GM21717 (cell line): ENCODE results near the gene TPST2.

Source experiments
- ATAC-seq: cut with Tn5 transposase; IDR thresholded peaks from one replicate; pipeline ENCODE4 v1.9.1; 2021; ENCODE audit warnings: mild to moderate bottlenecking, moderate library complexity; ENCODE audit not compliant: unreplicated experiment

Gene TPST2

GRCh38 chr22:26581633-26582168 lies 8.2 kb downstream of the TPST2 start:
- no peak for ATAC-seq

GRCh38 chr22:26581026-26581425 lies 8.9 kb downstream of the TPST2 start:
- no peak for ATAC-seq

DNA sequence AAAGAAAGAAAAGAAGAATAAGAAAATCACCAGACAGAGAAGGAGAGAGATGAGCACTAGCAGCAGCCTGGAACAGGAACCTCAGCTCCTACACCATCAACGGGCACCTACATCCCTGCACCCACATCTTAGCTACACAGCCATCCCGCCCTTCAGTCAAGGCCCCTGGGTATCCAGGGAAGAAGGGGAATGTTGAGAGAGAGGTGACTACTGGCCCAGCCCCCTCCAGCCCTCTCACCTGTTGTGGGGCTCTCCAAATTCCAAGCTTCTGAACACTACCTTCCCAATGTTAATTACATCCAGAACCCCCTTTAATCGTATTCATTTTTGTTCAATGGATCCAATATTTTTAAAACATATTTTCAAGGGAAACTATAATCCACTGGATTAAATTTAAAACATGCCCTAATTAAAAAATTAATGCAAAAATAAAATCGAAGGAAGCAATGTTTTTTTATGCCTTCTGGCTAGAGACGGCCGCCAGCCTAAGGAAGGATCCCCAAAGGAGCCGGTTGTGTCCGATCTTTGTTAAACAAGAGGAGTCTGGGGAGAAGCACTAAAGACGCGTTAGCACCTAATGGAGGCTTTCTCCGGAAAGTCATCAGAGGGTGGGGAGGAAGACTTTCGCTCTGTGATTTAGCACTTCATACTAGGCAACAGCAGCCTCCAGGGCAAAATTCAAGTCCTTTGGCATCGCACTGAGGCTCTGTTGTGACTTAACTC lies 9.5 kb downstream of the TPST2 start:
- no peak for ATAC-seq

DNA sequence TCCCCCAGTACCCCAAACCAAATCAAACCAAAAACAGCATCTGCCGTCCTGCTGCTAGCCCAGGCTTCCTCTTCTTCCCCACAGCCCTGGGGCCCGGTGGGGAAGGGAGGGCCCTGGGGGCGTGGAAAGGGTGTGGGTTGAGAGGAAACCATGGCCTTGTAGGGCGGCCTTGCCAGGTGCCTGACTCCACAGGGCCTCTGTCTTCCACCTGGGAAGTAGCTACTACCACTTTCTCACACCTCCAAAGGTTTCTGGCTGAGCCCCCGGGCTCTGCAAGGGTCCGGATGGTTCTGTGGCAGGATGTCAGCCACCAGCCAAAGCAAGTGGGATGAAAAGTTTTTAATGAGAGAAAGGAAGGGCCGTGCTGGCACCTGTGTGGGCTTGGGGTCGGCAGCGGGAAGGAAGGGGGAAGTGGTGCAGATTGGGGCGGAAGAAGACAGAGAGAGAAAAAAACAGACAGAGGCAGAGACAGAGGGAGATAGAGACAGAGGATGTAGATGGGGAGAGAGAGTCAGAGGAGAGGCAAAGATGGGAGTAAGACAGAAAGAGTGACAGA lies 10.5 kb downstream of the TPST2 start:
- ATAC-seq, result peak; percentile 83

- ATAC-seq, result no peak
Measured at GRCh38 chr22:26577081-26577480, 12.9 kb downstream of the TPST2 start.

- ATAC-seq, result no peak
Measured at GRCh38 chr22:26576026-26576680, 13.8 kb downstream of the TPST2 start.

GRCh38 chr22:26574001-26574723 lies 15.8 kb downstream of the TPST2 start:
- no peak for ATAC-seq

DNA sequence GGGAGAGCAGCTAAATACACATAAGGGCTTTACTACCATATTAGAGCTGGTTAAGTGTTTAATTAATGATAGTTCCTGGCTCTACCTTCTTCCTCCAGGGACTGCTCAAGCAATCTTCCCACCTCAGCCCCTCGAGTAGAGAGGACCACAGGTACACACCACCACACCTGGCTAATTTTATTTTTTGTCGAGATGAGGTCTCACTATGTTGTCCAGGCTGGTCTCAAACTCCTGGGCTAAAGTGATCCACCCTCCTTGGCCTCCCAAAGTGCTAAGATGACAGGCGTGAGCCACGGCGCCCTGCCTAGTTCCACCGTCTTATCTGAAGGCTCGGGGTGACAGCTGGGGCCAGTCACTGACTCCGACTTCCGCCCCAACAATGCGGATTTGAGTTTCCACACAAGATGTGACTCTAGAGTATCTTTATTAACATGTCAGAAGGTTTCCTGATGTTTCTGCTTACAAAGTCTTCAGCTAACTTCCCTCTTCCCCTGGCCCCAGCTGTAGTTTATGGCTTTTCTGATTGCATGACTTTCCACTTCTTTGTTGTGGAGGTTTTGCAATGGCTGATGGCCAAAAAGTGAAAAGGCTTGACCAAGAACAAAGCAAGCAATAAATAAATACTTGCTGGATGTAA lies 16.8 kb downstream of the TPST2 start:
- no peak for ATAC-seq

DNA sequence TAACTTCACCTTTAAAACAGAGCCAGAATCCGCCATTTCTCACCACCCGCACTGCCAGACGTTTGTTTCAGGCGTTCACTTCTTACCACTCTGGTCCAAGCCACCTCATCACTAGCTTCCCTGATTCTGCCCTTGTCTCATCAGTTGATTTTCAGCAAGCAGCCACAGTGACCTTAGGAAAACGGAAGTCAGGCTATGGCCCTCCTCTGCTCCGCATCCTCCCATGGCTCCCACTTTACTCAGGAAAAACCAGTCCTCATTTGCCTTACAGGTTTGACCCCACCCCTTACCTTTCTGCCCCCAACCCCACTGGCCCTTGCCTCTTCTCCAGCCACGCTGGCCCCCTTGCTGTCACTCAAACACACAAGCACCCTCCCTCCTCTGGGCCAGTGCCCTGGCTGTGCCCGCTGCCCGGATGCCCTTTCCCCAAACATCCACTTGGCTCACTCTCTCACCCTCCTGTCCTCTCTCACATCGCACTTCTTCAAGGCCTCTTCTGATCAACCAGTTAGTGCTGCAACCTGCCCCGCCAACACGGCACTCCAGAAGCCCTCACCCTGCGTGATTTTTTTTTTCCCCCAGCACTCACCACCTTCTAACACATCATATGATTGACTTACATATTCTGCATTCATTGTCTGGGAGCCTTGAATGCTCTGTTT lies 18.9 kb downstream of the TPST2 start:
- no peak for ATAC-seq

DNA sequence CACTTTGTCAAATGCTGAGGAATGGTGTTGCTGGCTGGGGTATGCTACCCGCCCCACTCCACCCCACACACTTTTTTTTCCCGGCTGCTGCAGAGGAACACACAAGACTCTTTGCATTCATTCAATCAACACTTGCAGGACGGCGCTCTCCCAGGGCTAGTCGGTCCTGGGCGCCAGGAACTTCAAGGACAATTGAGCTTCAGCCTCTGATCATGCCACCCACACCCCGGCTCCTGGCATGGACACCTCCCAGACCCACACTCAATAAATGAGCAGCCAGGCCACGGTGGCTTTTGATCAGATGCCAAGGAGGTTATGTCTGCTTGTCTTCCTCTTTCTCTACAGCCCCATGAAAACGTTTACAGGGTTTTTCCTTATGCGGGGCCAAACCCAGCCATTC lies 19.8 kb downstream of the TPST2 start:
- no peak for ATAC-seq

DNA sequence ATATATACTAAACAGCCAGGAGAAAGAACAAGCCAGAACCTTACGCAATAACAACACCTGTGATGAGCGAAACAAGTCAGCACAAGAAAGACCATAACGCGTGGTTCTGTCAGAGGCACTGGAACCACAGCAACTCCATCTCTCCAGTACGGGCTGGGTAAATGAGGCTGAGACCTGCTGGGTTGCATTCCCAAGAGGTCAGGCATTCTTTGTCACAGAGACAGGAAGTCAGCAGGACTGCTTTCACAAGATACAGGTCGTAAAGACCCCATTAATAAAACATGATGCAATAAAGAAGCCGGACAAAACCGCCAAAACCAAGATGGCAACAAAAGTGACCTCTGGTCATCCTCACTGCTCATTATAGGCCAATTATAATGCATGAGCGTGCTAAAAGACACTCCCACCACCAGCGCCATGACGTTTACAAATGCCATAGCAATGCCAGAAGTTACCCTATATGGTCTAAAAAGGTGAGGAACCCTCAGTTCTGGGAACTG lies 21.7 kb downstream of the TPST2 start:
- ATAC-seq, result no peak

DNA sequence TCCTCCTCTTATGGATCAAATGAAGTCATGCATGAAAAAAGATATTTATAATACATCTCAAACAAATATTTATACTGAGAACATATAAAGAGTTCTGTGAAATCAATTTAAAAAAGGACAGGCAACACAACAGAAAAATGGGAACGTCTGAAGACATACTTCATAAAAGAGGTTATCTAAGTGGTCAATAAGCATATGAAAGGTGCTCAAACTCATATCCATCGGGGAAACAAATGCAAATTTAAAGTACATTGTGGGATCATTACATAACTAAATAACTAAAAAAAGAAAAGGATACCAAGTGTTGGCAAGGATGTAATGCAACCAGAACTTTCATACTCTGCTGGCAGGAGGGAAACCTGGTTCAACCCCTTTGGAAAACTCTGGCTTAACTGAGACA lies 22.3 kb downstream of the TPST2 start:
- no peak for ATAC-seq

- ATAC-seq, result no peak
Measured at GRCh38 chr22:26566994-26567393, 22.9 kb downstream of the TPST2 start.

DNA sequence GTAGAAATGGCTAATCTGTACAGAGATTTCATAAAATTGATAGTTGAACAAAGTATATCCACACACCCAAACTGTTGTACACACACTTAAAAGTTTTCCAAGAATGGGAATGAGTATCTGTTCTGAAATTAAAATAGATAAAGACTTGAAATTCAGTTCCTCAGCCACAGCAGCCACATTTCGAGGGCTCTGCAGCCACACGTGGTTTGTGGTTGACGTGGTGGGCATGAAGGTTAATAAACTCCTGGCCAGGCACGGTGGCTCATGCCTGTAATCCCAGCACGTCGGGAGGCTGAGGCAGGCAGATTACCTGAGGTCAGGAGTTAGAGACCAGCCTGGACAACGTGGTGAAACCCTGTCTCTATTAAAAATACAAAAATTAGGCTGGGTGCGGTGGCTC lies 24.0 kb downstream of the TPST2 start:
- ATAC-seq, result no peak

- ATAC-seq, result no peak
Measured at GRCh38 chr22:26565181-26565580, 24.8 kb downstream of the TPST2 start.

DNA sequence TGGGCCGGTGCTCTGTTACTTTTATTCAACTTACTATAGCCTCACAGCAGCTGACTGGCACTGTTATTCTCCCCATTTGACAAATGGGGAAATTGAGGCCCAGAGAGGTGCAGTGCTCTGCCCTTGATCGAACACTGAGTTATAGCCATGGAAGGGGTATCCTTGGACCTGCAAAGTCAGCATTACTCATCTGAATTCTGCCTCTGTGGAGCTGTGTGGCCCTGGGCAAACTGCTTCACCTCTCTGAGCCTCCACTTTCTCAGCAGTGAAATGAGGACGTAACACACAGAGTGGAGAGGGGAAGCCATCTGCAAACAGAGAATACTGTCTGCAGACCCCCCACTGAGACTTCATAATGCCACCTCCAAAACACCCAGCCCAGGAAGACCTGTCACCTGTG lies 25.3 kb downstream of the TPST2 start:
- no peak for ATAC-seq

- ATAC-seq, result no peak
Measured at GRCh38 chr22:26564181-26564580, 25.8 kb downstream of the TPST2 start.

DNA sequence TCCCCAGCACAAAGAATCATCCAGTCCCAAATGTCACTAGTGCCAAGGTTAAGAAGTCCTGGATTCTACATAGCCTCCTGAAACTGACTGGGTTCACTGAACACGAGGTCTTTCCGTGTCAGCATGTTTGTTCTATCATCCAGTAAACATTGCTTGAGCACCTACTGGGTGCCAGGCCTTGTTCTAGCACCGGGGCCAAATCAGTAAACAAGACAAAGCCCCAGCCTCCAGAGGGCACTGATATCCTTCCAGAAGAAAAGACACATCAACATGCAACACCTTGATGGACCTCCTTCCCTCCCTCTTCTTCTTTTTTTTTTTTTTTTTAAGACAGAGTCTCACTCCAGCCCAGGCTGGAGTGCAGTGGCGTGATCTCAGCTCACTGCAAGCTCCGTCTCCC lies 26.9 kb downstream of the TPST2 start:
- ATAC-seq, result no peak

DNA sequence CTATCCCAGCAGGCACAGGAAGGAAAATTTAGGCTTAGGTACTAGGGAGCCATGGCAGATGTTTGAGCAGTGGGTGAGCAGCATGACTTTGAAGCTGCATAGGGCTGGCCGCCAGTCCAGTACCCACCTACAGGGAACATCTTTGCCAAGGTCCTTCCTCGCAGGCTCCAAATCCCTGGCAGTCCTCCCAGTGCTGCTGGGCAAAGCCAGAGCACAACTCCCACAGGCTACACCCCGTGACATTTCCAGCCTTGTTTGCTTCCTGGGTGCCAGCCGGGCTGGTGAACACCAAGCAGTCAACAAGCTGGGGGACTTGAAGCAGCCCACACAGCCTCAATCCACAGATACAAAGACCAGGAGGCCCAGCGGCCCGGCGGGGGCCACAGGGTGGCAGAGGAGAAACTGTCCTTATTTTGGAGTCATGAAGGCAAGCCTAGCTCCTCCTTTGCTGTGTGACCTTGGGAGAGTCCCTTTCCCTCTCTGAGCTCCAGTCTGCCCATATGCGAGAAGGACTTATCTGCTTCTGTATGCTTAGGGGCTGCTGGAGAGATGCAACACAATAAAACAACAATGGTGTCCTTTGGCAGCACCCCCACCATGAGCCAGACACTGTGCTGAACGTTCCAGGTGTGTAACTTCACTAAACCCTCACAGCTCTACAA lies 28.0 kb downstream of the TPST2 start:
- no peak for ATAC-seq
